ENCODE results near the gene ALDH3B2. TPM values are rescaled to one million over a fixed set of nuclear protein-coding genes. Genes with fewer than 3 reads are reported as not detected.

ALDH3B2 gene
- total RNA-seq, 1 donor from 2014 or later: 0.65 TPM

- no peaks in the 10 kb centered on the region for H3K9me3 ChIP-seq
- peak; percentile 69 for TF ChIP-seq CTCF (IDR thresholded peaks at IDR 0.05)
- intact Hi-C loops (cut with DNase I): no loop called here
- peak; percentile 76 for DNase-seq
- ATAC-seq: peak; percentile 81 to 85
- H3K36me3 ChIP-seq: peaks cover 40% of the 10 kb centered on the region
- H3K27me3 ChIP-seq (ENCODE audit: low read depth): peaks cover 6% of the 10 kb centered on the region
- peak overlapping the region; percentile 85 for H3K27ac ChIP-seq
- H3K4me3 ChIP-seq: peak overlapping the region; percentile 58
- peaks cover 14% of the 10 kb centered on the region for H3K4me1 ChIP-seq
Observed at GRCh38 chr11:67613960-67614715, 60.3 kb downstream of the ALDH3B2 start.

GRCh38 chr11:67613313-67613959, 61.0 kb downstream of the ALDH3B2 start:
- intact Hi-C loops (cut with DNase I): no loop called here
- H3K27ac ChIP-seq: peak overlapping the region; percentile 85
- peaks cover 6% of the 10 kb centered on the region for H3K27me3 ChIP-seq (ENCODE audit: low read depth)
- peaks cover 47% of the 10 kb centered on the region for H3K36me3 ChIP-seq
- H3K4me3 ChIP-seq: peak overlapping the region; percentile 58
- no peak for TF ChIP-seq CTCF (IDR thresholded peaks at IDR 0.05)
- H3K9me3 ChIP-seq: no peaks in the 10 kb centered on the region
- peaks cover 14% of the 10 kb centered on the region for H3K4me1 ChIP-seq
- peak; percentile 44 for DNase-seq
- ATAC-seq: peak; percentile 5 to 12

GRCh38 chr11:67612751-67613150, 61.7 kb downstream of the ALDH3B2 start:
- TF ChIP-seq CTCF (IDR thresholded peaks at IDR 0.05): no peak
- peaks cover 6% of the 10 kb centered on the region for H3K27me3 ChIP-seq (ENCODE audit: low read depth)
- no peak overlapping the region for H3K27ac ChIP-seq
- H3K4me1 ChIP-seq: peaks cover 18% of the 10 kb centered on the region
- DNase-seq: peak; percentile 45
- no peak for ATAC-seq
- intact Hi-C loops (cut with DNase I): no loop called here
- no peak overlapping the region for H3K4me3 ChIP-seq
- H3K36me3 ChIP-seq: peaks cover 48% of the 10 kb centered on the region
- H3K9me3 ChIP-seq: no peaks in the 10 kb centered on the region

Other genes starting within 250 kb of the ALDH3B2 start
- 42.1 TPM for gene RPS6KB2, start 246.1 kb downstream of the ALDH3B2 start, total RNA-seq
- 15.7 TPM for gene PTPRCAP, start 236.9 kb downstream of the ALDH3B2 start, total RNA-seq
- 150 TPM for gene CORO1B, start 231.1 kb downstream of the ALDH3B2 start, total RNA-seq
- gene GPR152, start 221.9 kb downstream of the ALDH3B2 start, total RNA-seq: not detected
- 4.0 TPM for gene CABP4, start 219.3 kb downstream of the ALDH3B2 start, total RNA-seq
- 49.1 TPM for gene TMEM134, start 205.4 kb downstream of the ALDH3B2 start, total RNA-seq
- gene AIP, start 191.6 kb downstream of the ALDH3B2 start, total RNA-seq: 85.2 TPM
- 54.1 TPM for gene PITPNM1, start 169.3 kb downstream of the ALDH3B2 start, total RNA-seq
- 79.7 TPM for gene CDK2AP2, start 166.5 kb downstream of the ALDH3B2 start, total RNA-seq
- gene CABP2, start 151.2 kb downstream of the ALDH3B2 start, total RNA-seq: not detected
- 677 TPM for gene GSTP1, start 90.8 kb downstream of the ALDH3B2 start, total RNA-seq
- gene NDUFV1, start 67.7 kb downstream of the ALDH3B2 start, total RNA-seq: 143 TPM
- gene NUDT8, start 44.7 kb downstream of the ALDH3B2 start, total RNA-seq: 8.8 TPM
- not detected for gene TBX10, start 34.9 kb downstream of the ALDH3B2 start, total RNA-seq
- not detected for gene ACY3, start 23.9 kb downstream of the ALDH3B2 start, total RNA-seq

All from lower lobe of right lung (tissue), 2 donors.